HG03060 (cell line): ENCODE results near the gene DCXR.

Source experiments
- ATAC-seq: cut with Tn5 transposase; IDR thresholded peaks from one replicate; pipeline ENCODE4 v1.9.1; 2021; ENCODE audit warnings: low read depth, moderate number of reproducible peaks; ENCODE audit not compliant: unreplicated experiment

The DCXR gene

DNA sequence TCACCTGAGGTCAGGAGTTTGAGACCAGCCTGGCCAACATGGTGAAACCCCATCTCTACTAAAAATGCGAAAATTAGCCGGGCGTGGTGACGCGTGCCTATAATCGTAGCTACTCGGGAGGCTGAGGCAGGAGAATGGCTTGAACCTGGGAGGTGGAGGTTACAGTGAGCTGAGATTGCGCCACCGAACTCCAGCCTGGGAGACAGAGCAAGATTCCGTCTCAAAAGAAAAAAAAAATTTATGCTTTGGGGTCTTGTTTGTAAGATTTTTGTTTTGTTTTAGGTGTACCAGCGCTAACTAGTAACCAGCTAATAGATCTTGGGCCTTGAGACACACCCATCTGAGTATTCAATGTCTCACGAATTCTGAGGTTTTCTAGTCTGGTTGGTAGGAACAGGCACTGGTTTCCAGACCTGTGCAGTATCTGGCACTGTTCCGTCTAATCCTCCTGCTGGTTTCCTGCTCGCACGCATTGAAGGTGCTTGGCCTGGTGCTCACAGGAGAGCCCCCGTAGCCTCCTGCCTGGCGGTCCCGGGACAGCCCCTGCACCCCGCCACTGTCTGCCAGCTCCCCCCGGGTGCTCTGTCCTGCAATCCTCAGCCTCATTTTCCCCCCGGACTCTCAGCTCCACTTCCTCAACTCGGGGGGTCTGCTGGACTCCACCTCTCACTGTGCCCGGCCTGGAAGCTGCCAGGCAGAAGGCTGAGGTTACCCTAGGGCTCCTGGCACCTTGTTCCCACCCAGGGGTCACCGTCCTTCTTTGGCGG is 38.7 kb upstream of the DCXR start:
- no peak for ATAC-seq

GRCh38 chr17:82073446-82073845 is 35.9 kb upstream of the DCXR start:
- no peak for ATAC-seq

DNA sequence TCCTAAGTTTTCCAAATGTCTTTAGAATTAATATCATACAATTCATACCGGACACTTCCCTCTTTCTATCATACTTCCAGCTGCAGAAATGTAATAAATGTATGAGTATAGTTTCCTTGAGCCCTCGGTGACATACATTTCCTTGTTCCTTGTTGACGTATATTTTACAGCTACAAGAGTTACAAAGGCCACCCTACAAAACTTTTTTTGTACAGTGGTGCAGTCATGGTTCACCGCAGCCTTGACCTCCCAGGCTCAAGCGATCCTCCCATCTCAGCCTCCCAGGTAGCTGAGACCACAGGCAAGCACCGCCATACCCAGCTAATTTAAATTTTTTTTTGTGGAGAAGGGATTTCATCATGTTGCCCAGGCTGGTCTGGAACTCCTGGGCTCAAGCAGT is 35.3 kb upstream of the DCXR start:
- no peak for ATAC-seq

GRCh38 chr17:82070611-82071010 is 33.1 kb upstream of the DCXR start:
- ATAC-seq, result no peak

DNA sequence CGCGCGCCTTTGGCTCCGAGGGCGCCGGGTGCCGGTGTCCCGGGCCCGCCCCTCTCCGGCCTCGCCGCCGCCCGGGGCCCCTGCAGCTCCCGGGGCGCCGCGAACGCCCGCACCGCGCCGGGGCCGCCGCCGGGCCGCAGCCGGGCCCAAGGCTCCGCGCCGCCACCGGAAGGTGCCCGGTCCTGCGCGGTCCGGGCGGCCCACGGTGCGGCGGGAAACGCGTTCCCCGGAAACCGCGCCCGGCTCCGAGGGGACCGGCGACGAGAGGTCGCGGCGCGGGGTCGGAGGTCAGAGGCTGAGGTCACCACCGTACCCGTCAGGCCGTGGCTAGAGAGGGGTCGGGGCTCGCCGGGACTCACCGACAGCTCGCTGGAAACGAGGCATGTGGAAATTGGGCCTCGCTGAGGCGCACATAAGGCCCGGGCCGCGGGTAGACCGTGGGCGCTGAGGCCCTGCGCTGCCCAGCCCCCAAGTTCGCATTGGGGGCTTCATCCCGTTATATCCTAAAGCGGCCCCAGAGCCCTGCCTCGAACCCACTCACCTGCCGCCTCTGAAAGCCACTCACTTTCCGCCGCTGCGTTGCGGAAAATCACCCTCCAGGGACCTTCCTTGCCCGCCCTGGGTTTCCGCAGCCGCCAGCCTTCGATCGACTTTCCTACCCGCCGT is 28.3 kb upstream of the DCXR start, which contains the start of gene DUS1L:
TSS of gene DUS1L (minus strand) at position 167 of the 666 bp plus-strand sequence. CDS start 745 bp downstream, outside the sequence.
- ATAC-seq, result no peak

- no peak for ATAC-seq
These were observed 27.7 kb upstream of the DCXR start for GRCh38 chr17:82065193-82065637.

- no peak for ATAC-seq
These were observed 27.1 kb upstream of the DCXR start for GRCh38 chr17:82064433-82065192.

GRCh38 chr17:82063424-82064415 is 26.2 kb upstream of the DCXR start:
- no peak for ATAC-seq

- no peak for ATAC-seq
These were observed 25.5 kb upstream of the DCXR start for GRCh38 chr17:82062984-82063368.

DNA sequence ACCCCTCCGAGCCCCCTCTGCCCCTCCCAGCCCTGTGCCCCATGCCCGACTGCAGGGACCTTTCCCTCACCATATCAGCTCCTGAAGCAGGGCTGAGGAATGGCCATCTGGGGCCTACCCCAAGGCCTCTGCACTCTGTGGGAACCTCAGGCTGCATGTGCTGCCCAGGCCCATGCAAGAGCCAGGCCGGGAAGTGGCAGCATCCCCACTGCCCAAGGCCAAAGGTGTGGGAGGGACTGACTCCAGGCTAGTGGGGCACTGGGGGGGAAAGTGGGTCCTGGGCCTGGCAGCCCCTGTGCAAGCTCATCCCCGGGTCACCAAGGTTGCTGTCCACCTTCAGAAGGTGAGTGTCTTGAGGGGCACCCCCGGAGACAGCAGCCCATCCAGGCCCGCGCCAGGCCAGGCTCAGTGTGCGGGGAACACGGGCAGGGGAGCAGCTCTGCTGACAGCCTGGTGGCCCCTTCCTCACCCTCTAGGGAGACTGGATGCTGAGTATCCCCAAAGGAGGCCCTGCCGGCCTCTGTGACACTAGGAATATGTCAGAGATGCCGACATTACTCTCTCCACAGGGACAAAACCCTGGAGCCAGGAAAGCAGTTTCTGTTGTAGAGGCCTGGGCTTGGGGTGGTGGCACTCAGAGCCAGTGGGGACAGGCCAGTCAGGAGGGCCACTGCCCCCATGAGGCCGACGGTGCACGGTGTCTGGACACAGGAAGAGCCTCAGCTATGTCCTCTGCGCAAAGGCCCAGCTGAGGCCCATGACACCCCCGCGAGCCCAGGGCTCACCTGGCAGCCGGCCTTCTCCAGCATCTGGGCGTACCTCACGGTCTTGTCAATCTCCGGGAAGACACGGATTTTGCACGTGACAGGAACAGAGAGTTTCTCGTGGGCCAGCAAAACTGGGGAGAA is 24.8 kb upstream of the DCXR start:
- ATAC-seq, result no peak

- no peak for ATAC-seq
These were observed 23.8 kb upstream of the DCXR start for GRCh38 chr17:82061047-82061925.

GRCh38 chr17:82060614-82061013 is 23.1 kb upstream of the DCXR start:
- ATAC-seq, result no peak

- no peak for ATAC-seq
These were observed 22.5 kb upstream of the DCXR start for GRCh38 chr17:82060001-82060380.

DNA sequence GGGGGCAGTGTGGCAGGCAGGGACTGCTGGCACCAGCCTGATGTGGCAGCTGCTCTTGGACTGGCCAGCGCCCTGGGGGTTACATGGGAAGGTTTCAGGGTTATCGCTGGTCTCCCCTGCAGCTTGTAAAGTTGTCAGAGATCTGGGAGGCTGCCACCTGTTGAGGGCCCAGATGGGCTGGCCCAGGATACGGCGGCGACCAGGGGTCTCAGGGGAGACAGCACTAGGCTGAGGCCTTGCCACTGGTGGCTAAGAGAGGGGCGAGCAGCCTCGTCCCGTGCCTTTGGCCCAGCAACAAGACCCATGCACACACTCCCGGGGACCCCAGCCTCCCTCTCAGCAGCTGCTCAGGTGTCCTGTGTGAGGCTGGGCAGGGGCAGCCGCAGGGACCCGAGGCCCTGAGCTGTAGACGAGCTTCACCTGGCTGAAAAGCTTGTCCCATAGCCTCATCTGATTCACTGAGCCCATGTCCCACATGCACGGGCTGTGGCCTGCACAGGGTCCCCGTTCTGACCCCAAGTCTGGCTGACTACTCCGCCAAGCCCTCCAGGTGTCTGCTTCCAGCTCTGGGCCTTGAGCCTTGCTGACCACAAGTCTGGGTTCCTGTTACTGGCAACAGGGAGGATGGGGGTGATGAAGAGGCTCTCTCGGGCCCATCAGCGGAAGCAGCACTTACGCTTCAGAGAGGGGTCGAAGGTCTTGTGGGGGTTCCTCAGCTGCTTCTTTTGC is 21.9 kb upstream of the DCXR start:
- no peak for ATAC-seq

DNA sequence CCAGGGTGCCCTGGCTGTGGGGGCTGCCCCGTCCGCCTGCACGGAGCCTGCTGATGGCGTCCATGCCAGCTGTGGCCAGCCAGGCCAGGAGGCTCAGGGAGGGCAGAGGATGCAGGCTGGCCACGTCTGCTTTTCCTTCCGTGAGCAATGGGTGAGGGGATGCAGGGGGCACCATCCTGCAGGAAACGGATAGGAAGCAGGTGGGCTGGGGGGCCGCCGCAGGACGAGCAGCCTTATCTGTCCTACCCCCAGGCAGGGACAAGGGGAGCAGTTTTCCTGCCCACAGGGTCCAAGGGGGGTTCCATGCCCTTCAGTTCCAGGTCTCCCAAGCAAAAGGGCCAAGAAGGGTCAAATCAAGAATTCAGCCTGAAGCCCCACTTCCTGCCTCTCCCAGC is 21.4 kb upstream of the DCXR start:
- ATAC-seq, result no peak

DNA sequence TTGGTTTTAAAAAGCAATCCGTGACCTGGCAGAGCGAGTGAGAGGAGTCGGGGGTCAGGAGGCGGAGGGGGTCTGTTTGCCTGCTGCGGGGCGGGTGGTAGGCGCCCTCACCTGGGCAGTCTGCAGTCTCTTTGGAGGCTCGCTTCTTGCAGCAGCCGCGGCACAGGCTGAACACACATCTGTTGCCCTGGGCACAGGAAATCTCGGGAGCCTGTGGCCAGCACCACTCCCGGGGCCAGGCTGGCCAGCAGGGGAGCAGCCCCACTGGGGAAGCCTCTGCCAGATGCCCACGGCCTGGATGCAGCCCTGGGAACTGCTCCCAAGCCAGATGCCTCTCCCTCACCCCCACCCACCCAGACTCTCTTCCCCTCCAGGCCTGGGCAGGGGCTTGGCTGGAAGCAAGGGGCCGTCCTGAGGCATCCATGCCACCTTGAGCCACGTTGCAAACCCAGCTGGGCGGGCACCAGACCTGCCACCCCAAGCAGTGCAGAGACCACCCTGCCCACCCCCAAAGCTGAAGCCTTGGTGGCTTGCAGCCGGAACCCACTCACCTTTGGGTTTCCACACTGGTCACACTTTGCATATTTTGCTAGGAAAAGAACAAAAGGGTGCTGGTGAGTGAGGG is 20.8 kb upstream of the DCXR start:
- ATAC-seq, result no peak
